GM23338 (cell line): ENCODE measurements around the gene GNRH2. TPM values are rescaled to one million over a fixed set of nuclear protein-coding genes. Genes with fewer than 3 reads are reported as not detected.

Source experiments
- ATAC-seq: fragments of 200-7000 bp; cut with Tn5 transposase; 3 replicates; pipeline ENCODE4 v1.9.1; 2020
- DNase-seq: peaks from one replicate; pipeline ENCODE4 v3.0.0-alpha.2; 2015; ENCODE audit warnings: low spot score
- H2AFZ ChIP-seq: fragments of 200-600 bp; sonication (generic); 2 replicates; pipeline ENCODE4 v1.8.0; 2016; ENCODE audit warnings: antibody characterized with exemption, mild to moderate bottlenecking, moderate library complexity
- H3F3A ChIP-seq: fragments of 200-600 bp; sonication (generic); replicated peaks from 2 replicates; pipeline ENCODE4 v1.8.0; 2017; ENCODE audit warnings: antibody characterized with exemption, mixed run types, low read depth
- H3K27ac ChIP-seq: fragments of 200-600 bp; sonication (generic); 2 replicates; pipeline ENCODE4 v1.6.1; 2016; ENCODE audit warnings: low read depth
- H3K27me3 ChIP-seq: fragments of 200-600 bp; sonication (generic); 2 replicates; pipeline ENCODE4 v1.8.0; 2016; ENCODE audit warnings: mild to moderate bottlenecking, mixed run types, moderate library complexity; ENCODE audit not compliant: insufficient read depth
- H3K36me3 ChIP-seq: fragments of 200-600 bp; sonication (generic); 2 replicates; pipeline ENCODE4 v1.8.0; 2016; ENCODE audit warnings: mild to moderate bottlenecking; ENCODE audit not compliant: insufficient read depth
- H3K4me1 ChIP-seq: fragments of 200-600 bp; sonication (generic); 2 replicates; pipeline ENCODE4 v1.8.0; 2016; ENCODE audit warnings: mild to moderate bottlenecking, moderate library complexity; ENCODE audit not compliant: insufficient read depth
- H3K4me2 ChIP-seq: fragments of 200-600 bp; sonication (generic); 2 replicates; pipeline ENCODE4 v1.7.1; 2017; ENCODE audit warnings: mixed run types
- H3K4me3 ChIP-seq: fragments of 200-600 bp; sonication (generic); 2 replicates; pipeline ENCODE4 v1.6.1; 2016; ENCODE audit warnings: mixed run types
- H3K79me2 ChIP-seq: fragments of 200-600 bp; sonication (generic); replicated peaks from 2 replicates; pipeline ENCODE4 v1.8.0; 2017; ENCODE audit warnings: mild to moderate bottlenecking; ENCODE audit not compliant: insufficient read depth
- H3K9me2 ChIP-seq: fragments of 200-600 bp; sonication (generic); 2 replicates; pipeline ENCODE4 v1.8.0; 2017; ENCODE audit not compliant: insufficient read depth
- H4K20me1 ChIP-seq: fragments of 200-600 bp; sonication (generic); replicated peaks from 2 replicates; pipeline ENCODE4 v1.8.0; 2017; ENCODE audit warnings: mild to moderate bottlenecking; ENCODE audit not compliant: insufficient read depth
- H3K27ac Mint-ChIP-seq: 2 replicates; pipeline ENCODE4 v1.8.0; 2020; ENCODE audit warnings: inconsistent platforms, mild to moderate bottlenecking, moderate library complexity, mixed read lengths
- H3K27me3 Mint-ChIP-seq: 3 replicates; pipeline ENCODE4 v1.8.0; 2022; ENCODE audit warnings: low read depth, mild to moderate bottlenecking, moderate library complexity, mixed read lengths, inconsistent platforms; ENCODE audit not compliant: insufficient read depth, poor library complexity
- H3K36me3 Mint-ChIP-seq: 3 replicates; pipeline ENCODE4 v1.8.0; 2021; ENCODE audit warnings: low read depth, mild to moderate bottlenecking, inconsistent platforms, moderate library complexity, mixed read lengths
- H3K4me1 Mint-ChIP-seq: 3 replicates; pipeline ENCODE4 v1.8.0; 2020; ENCODE audit warnings: mild to moderate bottlenecking, inconsistent platforms, mixed read lengths
- H3K4me3 Mint-ChIP-seq: 3 replicates; pipeline ENCODE4 v1.8.0; 2021; ENCODE audit warnings: moderate library complexity, mild to moderate bottlenecking, inconsistent platforms, mixed read lengths
- H3K9me3 Mint-ChIP-seq: 3 replicates; pipeline ENCODE4 v1.8.0; 2020; ENCODE audit warnings: moderate library complexity, mild to moderate bottlenecking, inconsistent platforms, mixed read lengths
- EZH2 ChIP-seq: fragments of 200-600 bp; sonication (generic); IDR thresholded peaks from one replicate; pipeline ENCODE4 v1.8.0; 2017; ENCODE audit warnings: antibody characterized with exemption, mild to moderate bottlenecking, low read depth; ENCODE audit not compliant: unreplicated experiment
- EZH2phosphoT487 ChIP-seq: fragments of 200-600 bp; sonication (generic); IDR thresholded peaks from one replicate; pipeline ENCODE4 v1.8.1; 2018; ENCODE audit warnings: antibody characterized with exemption; ENCODE audit not compliant: unreplicated experiment
- NANOG ChIP-seq: IDR thresholded peaks from 2 replicates; pipeline ENCODE4 v1.6.1; 2016; ENCODE audit warnings: antibody characterized with exemption, borderline replicate concordance
- POLR2AphosphoS5 ChIP-seq: IDR thresholded peaks from 2 replicates; pipeline ENCODE4 v1.6.1; 2016; ENCODE audit warnings: antibody characterized with exemption, low read depth
- ZNF462 ChIP-seq: fragments of 250-450 bp; sonication (Bioruptor Pico); IDR thresholded peaks from 2 replicates; pipeline ENCODE4 v1.5.0; 2020; ENCODE audit warnings: mild to moderate bottlenecking, moderate library complexity
- polyA plus RNA-seq: library from polyadenylated mRNA; unstranded; fragments of >200 nt; fragmentation: Nextera tagmentation; extraction: Ambion mirVana; gene quantifications from 2 replicates; pipeline ENCODE4 v1.2.1, GENCODE V29; 2016
- total RNA-seq: library from RNA; depleted of rRNA; stranded (reverse); fragments of >200 nt; shearing (Covaris generic); gene quantifications from 2 replicates; pipeline ENCODE4 v1.2.3, GENCODE V29; 2014
- TF ChIP-seq, protein P1 (sequence below): IDR thresholded peaks from one replicate; pipeline ENCODE4 v1.6.1; 2018; ENCODE audit warnings: antibody characterized with exemption; ENCODE audit not compliant: unreplicated experiment

Gene GNRH2
- total and polyA plus RNA-seq, 2 experiments from 2014 or later: not detected

DNA sequence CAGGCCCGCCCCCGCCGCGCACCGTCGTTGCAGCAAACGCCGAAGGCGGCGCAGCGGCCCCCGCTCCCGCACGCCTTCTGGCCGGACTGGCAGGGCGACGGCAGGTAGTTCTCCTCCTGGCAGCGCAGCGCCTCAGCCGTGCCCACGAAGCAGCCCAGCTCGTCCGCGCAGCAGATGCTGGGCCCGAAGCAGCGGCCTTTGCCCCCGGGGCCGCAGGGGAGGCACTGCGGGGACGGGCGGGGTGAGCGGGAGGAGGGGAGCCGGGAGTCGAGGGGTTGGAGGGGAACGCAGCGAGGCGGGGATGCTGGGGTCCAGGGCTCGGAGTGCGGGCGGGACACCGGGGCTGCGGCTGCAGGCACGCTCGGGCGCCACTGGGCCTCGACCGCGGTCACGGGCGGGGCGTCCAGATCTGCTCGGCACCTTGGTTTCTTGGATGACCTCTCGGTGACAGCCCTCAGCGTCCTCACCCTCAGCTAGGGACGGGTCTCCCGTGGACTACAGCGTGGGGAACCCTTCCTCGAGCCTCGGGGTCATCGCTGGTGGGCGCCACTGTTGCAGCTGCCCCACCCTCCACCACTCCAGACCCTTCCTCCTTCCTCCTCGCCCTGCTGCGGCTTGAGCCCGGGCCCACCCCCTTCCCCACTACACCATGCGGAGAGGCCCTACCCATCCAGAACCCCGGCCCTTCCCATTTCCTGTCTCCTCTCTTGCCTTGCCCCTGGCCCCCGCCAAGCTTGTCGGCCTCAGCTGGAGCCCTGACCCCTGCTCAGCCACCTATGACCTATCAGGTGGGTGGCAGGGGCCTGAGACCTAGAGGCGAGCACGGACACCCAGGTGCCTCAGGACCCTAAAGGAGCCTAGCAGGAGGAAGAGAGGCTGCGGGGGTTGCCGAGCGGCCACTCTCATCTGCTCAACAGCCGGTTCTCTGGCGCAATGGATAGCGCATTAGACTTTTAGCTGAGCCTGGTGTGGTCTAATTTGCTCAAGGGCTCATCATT is 39.8 kb downstream of the GNRH2 start:
- H3K36me3 Mint-ChIP-seq: no peaks in the 10 kb centered on the region
- peak overlapping the region; percentile 61 for H3K4me3 ChIP-seq
- peak overlapping the region; percentile 57 for H3K4me3 Mint-ChIP-seq
- H4K20me1 ChIP-seq: no peaks in the 10 kb centered on the region
- H3F3A ChIP-seq: no peaks in the 10 kb centered on the region
- H2AFZ ChIP-seq: peak overlapping the region; percentile 96
- no peaks in the 10 kb centered on the region for H3K79me2 ChIP-seq
- peak overlapping the region; percentile 82 for H3K4me2 ChIP-seq
- no peaks in the 10 kb centered on the region for H3K9me2 ChIP-seq
- H3K27me3 ChIP-seq: peaks cover 53% of the 10 kb centered on the region
- no peak overlapping the region for H3K27ac Mint-ChIP-seq
- no peaks in the 10 kb centered on the region for H3K9me3 Mint-ChIP-seq
- peak; percentile 81 for TF ChIP-seq EZH2
- TF ChIP-seq, protein P1, sequence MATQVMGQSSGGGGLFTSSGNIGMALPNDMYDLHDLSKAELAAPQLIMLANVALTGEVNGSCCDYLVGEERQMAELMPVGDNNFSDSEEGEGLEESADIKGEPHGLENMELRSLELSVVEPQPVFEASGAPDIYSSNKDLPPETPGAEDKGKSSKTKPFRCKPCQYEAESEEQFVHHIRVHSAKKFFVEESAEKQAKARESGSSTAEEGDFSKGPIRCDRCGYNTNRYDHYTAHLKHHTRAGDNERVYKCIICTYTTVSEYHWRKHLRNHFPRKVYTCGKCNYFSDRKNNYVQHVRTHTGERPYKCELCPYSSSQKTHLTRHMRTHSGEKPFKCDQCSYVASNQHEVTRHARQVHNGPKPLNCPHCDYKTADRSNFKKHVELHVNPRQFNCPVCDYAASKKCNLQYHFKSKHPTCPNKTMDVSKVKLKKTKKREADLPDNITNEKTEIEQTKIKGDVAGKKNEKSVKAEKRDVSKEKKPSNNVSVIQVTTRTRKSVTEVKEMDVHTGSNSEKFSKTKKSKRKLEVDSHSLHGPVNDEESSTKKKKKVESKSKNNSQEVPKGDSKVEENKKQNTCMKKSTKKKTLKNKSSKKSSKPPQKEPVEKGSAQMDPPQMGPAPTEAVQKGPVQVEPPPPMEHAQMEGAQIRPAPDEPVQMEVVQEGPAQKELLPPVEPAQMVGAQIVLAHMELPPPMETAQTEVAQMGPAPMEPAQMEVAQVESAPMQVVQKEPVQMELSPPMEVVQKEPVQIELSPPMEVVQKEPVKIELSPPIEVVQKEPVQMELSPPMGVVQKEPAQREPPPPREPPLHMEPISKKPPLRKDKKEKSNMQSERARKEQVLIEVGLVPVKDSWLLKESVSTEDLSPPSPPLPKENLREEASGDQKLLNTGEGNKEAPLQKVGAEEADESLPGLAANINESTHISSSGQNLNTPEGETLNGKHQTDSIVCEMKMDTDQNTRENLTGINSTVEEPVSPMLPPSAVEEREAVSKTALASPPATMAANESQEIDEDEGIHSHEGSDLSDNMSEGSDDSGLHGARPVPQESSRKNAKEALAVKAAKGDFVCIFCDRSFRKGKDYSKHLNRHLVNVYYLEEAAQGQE: no peak
- H3K36me3 ChIP-seq: no peaks in the 10 kb centered on the region
- H3K27me3 Mint-ChIP-seq: peaks cover 47% of the 10 kb centered on the region
- H3K27ac ChIP-seq: no peak overlapping the region
- peaks cover 3% of the 10 kb centered on the region; the same call in 1 of the 3 replicates for H3K4me1 Mint-ChIP-seq
- DNase-seq (peak; percentile 55), ATAC-seq (peak; percentile 73)
- H3K4me1 ChIP-seq: peaks cover 4% of the 10 kb centered on the region; the same call in 1 of the 2 replicates

DNA sequence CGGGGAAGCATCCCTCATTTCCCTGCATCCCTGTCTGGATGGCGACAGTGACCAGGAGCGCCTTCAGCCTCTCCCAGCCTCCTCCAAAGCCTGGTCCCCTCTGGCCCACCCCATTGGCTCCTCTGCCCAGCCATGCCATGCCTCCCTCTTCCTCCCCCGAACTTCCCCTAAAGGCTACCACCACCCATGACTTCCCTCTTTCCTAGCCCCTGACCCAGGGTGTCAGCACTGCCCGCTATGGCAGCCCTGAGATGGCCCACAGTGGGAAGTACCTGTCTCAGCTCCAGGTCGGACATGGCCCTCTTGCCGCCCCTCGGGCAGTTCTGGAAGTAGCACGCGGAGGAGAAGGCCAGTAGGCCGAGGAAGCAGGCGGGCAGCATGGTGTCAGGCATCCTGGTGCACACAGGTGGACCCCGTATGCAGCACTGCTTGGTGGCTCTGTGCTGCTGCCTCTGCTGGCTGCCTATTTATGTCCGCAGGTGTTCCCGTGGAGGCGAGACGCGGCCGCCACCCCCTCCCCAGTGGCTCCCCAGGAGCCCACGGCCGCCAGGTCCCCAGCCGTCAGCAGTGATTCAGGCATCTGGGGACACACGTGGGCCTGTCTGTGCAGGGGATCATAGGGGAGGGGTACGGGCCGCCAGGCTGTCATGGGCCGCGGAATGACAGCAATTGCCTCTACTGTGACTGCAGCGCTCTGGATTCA is 41.0 kb downstream of the GNRH2 start, which contains the start of gene AVP:
AVP (minus strand) TSS at position 442 of the 703 bp plus-strand sequence; CDS start at position 392, 50 bp downstream.
- ATAC-seq (no peak), DNase-seq (no peak)
- TF ChIP-seq EZH2phosphoT487: no peak
- TF ChIP-seq NANOG: no peak
- TF ChIP-seq ZNF462: no peak
- TF ChIP-seq POLR2AphosphoS5: no peak
- Histone ChIP-seq H3K79me2 (no peaks in the 10 kb centered on the region), H3K36me3 (no peaks in the 10 kb centered on the region), H3K27me3 (peaks cover 53% of the 10 kb centered on the region), H3K4me3 (peak within 1 kb of the TSS; percentile 61), H4K20me1 (no peaks in the 10 kb centered on the region), H3K9me2 (no peaks in the 10 kb centered on the region), H2AFZ (peak within 1 kb of the TSS; percentile 96), H3K4me2 (peak within 1 kb of the TSS; percentile 82), H3K27ac (no peak within 1 kb of the TSS), H3F3A (no peaks in the 10 kb centered on the region), H3K4me1 (peaks cover 4% of the 10 kb centered on the region; the same call in 1 of the 2 replicates)
- Mint-ChIP-seq H3K4me1 (peaks cover 3% of the 10 kb centered on the region; the same call in 1 of the 3 replicates), H3K36me3 (no peaks in the 10 kb centered on the region), H3K27ac (no peak within 1 kb of the TSS), H3K9me3 (no peaks in the 10 kb centered on the region), H3K4me3 (peak within 1 kb of the TSS; percentile 57), H3K27me3 (peaks cover 49% of the 10 kb centered on the region)
